Hindlimb muscle (tissue), 1 donor: ENCODE results near the gene PAFAH2. TPM values are rescaled to one million over a fixed set of nuclear protein-coding genes. Genes with fewer than 3 reads are reported as not detected.
A peak's percentile ranks its signal among the peaks of the same experiment; 100 is the strongest.

Experiments used
- DNase-seq: peaks from one replicate; pipeline ENCODE4 v3.0.0-alpha.2; 2013
- polyA plus RNA-seq: library from polyadenylated mRNA; unstranded; fragments of 120-200 nt; gene quantifications from one replicate; pipeline ENCODE4 v1.2.1, GENCODE V29; 2013; ENCODE audit not compliant: insufficient read length

PAFAH2 gene
- polyA plus RNA-seq, 1 donor: 87.9 TPM

- DNase-seq: no peak
Observed at GRCh38 chr1:25927521-25928265, 70.2 kb downstream of the PAFAH2 start.

GRCh38 chr1:25926731-25927496, 70.9 kb downstream of the PAFAH2 start:
- no peak for DNase-seq

GRCh38 chr1:25924454-25924853, 73.4 kb downstream of the PAFAH2 start:
- no peak for DNase-seq

GRCh38 chr1:25922971-25923552, 74.8 kb downstream of the PAFAH2 start:
- peak; percentile 36 for DNase-seq

DNA sequence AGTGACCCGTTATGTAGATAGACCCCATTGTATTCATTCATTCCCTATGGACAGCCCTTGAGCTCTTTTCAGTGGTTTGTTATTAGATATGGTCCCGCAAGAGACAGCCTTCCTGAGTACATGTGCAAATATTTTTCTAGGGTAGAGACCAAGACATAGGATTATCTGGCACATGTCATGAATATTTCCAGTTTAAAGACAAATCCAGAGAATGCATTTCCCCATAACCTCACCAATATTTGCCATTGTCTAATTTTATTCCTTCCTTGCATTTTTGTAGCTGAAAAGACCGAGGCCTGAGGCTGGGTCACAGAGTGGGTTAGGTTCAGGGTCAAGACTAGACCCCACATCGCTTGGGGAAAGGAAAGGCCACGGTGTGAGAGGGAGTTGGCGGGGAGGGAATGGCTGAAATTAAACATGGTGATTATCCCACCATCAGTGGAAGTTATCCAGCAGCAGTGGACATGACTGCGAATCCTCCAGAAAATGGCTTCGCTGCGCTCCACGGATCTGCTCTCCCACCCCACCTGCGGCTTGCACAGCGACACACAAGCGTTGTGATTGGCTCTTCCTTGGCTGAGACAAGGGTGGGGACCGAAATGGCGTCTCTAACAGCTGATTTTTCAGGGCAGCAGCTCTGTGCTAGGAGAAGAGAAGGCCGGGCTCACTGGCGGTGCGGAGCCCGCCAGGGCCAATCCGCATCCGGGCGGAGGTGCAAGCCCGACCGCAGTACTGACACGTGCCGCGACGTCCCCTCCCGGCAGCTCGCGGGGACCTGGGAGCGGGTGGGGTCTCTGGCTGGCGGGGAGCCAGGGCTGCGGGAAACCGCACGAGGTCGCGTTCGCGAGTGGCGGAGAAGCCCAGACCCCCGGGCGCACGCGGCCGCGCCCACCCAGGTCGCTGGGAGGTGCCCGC, 75.5 kb downstream of the PAFAH2 start:
- DNase-seq: peak; percentile 42

DNA sequence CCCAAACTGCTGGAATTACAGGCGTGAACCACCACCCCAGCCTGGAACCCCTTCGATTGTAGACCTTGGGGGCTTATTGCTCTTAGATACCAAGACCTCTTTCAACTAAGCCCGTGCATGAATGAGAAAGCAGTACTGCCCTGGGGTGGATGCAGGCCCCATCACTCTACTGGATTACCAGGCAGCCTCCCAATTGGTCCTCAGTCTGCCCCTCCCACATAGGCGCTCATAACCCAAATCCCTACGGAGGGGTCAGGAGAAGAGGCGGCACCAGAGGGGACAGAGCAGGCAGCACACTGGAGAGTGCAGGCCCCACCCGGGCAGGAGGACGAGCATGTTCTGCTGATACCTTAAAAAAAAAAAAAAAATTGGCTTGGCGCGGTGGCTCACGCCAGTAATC, 79.2 kb downstream of the PAFAH2 start:
- DNase-seq: no peak

DNA sequence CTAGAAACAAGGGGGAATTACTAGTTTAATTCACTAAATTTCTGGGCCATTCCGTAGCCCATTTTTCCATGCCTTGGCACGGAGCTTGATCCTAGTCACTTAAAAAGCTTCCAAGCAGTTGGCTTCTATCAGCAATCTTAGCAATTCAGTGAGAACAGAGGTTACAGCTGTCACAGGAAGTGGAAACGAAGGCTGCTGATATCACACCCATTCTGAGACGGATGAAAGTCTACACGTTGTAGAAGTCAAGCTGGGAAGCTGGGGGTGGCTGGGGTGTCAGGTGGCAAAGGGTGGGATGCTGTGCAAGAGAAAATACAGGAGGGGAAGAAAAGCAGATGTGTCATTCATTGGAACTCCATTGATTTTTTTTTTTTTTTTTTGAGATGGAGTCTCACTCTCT, 79.9 kb downstream of the PAFAH2 start:
- no peak for DNase-seq

DNA sequence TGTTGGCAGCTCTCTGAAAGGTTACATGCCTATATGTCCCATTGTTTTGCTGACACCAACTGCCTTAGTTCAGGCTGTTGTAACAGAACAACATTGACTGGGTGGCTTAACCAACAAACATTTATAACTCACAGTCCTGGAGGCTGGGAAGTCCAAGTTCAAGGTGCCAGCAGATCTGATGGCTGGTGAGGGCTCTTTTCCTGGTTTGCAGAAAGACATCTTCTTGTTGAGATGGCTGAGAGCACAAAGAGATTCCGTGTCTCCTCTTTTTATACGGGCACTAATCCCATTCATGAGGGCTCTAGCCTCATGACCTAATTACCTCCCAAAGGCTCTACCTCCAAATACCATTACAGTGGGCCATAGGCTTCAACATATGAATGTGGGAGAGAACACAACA, 81.4 kb downstream of the PAFAH2 start:
- no peak for DNase-seq

- DNase-seq: no peak
Observed at GRCh38 chr1:25914074-25914995, 83.5 kb downstream of the PAFAH2 start.

- DNase-seq: no peak
Observed at GRCh38 chr1:25913206-25913605, 84.7 kb downstream of the PAFAH2 start.

DNA sequence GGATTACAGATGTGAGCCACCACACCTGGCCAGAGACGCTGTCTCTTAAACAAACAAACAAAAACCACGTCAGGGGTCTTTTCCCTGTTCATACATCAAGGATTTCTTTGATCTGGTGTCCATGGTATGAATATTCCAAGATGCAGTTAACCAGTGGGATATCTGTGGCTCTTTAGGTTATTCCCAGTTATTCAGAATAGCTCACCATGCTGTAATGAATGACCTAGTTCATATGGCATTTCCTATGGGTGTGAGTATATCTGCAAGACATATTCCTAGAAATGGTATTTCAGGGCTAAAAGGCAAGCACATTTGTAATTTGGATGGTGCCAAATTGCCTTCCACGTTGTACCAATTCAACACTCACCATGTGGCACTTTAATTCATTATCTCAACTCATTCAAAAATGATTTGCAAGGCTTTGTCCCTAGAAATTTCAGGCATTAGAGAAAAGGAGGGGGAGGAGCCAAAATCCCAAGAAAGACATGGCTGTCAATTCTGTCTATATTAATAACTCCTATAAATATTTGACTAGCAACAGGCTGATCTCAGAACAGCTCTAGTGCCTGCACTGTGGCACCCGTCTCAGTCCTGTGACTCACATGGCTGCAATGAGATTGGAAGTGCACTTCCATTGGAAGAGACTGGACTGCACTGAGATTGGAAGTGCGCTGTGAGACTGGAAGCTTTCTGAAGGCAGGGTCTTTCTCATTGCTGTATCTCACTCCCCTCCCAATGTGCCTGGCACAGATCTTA, 85.6 kb downstream of the PAFAH2 start:
- no peak for DNase-seq

- DNase-seq: no peak
Observed at GRCh38 chr1:25911162-25911561, 86.7 kb downstream of the PAFAH2 start.

Other genes starting within 250 kb of the PAFAH2 start
- 58.5 TPM for gene SELENON, start 197.9 kb downstream of the PAFAH2 start, polyA plus RNA-seq
- 70.6 TPM for gene MTFR1L, start 178.1 kb downstream of the PAFAH2 start, polyA plus RNA-seq
- 0.92 TPM for gene AUNIP, start 138.6 kb downstream of the PAFAH2 start, polyA plus RNA-seq
- 8.8 TPM for gene PAQR7, start 122.4 kb downstream of the PAFAH2 start, polyA plus RNA-seq
- 488 TPM for gene STMN1, start 91.6 kb downstream of the PAFAH2 start, polyA plus RNA-seq
- 4.2 TPM for gene EXTL1, start 23.7 kb upstream of the PAFAH2 start, polyA plus RNA-seq
- gene SLC30A2, start 48.1 kb upstream of the PAFAH2 start, polyA plus RNA-seq: 0.97 TPM
- 50.3 TPM for gene TRIM63, start 69.6 kb upstream of the PAFAH2 start, polyA plus RNA-seq
- 5.6 TPM for gene PDIK1L, start 113.8 kb upstream of the PAFAH2 start, polyA plus RNA-seq
- gene FAM110D, start 161.0 kb upstream of the PAFAH2 start, polyA plus RNA-seq: 0.98 TPM
- gene C1orf232, start 170.9 kb upstream of the PAFAH2 start, polyA plus RNA-seq: not detected
- gene ZNF593, start 171.8 kb upstream of the PAFAH2 start, polyA plus RNA-seq: 17.3 TPM
- 2.3 TPM for gene ZNF593OS, start 173.8 kb upstream of the PAFAH2 start, polyA plus RNA-seq
- gene CNKSR1, start 179.4 kb upstream of the PAFAH2 start, polyA plus RNA-seq: 2.5 TPM
- not detected for gene CATSPER4, start 192.5 kb upstream of the PAFAH2 start, polyA plus RNA-seq
- gene CEP85, start 236.1 kb upstream of the PAFAH2 start, polyA plus RNA-seq: 23.0 TPM